K562 (cell line): Measurements from ENCODE around the gene PLEKHA8. TPM values are rescaled to one million over a fixed set of nuclear protein-coding genes. Genes with fewer than 3 reads are reported as not detected.

ENCODE experiments used
- ATAC-seq: fragments of 200-7000 bp; cut with Tn5 transposase; 3 replicates; pipeline ENCODE4 v1.9.1; 2020; ENCODE audit warnings: moderate library complexity
- BruUV-seq: library from RNA; stranded (reverse); fragments of 400-500 nt; replicated peaks from 2 replicates; lab custom pipeline; 2021; lab: Mats Ljungman, UMichigan
- CTCF ChIA-PET: fragments of 300-600 bp; formaldehyde crosslinking; extraction: SDS; loops from one replicate; lab custom pipeline; 2021; ENCODE audit warnings: low intra/inter-chr PET ratio; lab: Yijun Ruan, JAX
- POLR2A ChIA-PET: fragments of 300-600, 350-650 bp; sonication (Branson Sonifier 250); formaldehyde crosslinking; extraction: SDS; loops from one replicate; lab custom pipeline; 2021; ENCODE audit warnings: antibody characterized with exemption, inconsistent platforms; lab: Yijun Ruan, JAX
- DNase-seq, 4 experiments: peaks; one replicate each; pipeline versions ENCODE4 v3.0.0 to v3.0.0-alpha.2; 2011 to 2018; ENCODE audit warnings: low spot score in 3 of 4, mixed read lengths in 3 of 4; ENCODE audit errors: extremely low read depth in 1 of 4
- FAIRE-seq: peaks from 2 replicates; lab custom pipeline; 2011; peaks lifted over from hg19 to GRCh38; lab: Jason Lieb, UNC
- H2AFZ ChIP-seq: 2 replicates; pipeline ENCODE4 v1.6.0; 2011; ENCODE audit warnings: low read depth, low read length, control low read depth, inconsistent platforms
- H3K27ac ChIP-seq: fragments of 200-600 bp; 3 replicates; pipeline ENCODE4 v1.8.0; 2011; ENCODE audit warnings: low read depth, mild to moderate bottlenecking, control low read depth, inconsistent platforms, low read length, moderate library complexity, mixed read lengths; ENCODE audit errors: extremely low read depth
- H3K27me3 ChIP-seq, 2 experiments: fragments of 300-600 bp in 1 of 2; 2 replicates in 1 of 2; 3 replicates in 1 of 2; pipeline versions ENCODE4 v1.6.0 to v1.8.0; 2011; ENCODE audit warnings: inconsistent platforms in 2 of 2, low read length in 2 of 2, mild to moderate bottlenecking in 1 of 2, mixed read lengths in 1 of 2, moderate library complexity in 1 of 2; ENCODE audit not compliant: control insufficient read depth in 2 of 2, insufficient read depth in 2 of 2
- H3K36me3 ChIP-seq: fragments of 300-600 bp; 3 replicates; pipeline ENCODE4 v1.8.0; 2011; ENCODE audit warnings: mild to moderate bottlenecking, low read length, inconsistent platforms; ENCODE audit not compliant: control insufficient read depth, insufficient read depth
- H3K4me1 ChIP-seq, 2 experiments: fragments of 200-600 bp in 1 of 2; replicated peaks in 1 of 2; 2 replicates in 1 of 2; 3 replicates in 1 of 2; pipeline versions ENCODE4 v1.5.1 to v1.8.0; 2011; ENCODE audit warnings: inconsistent platforms in 2 of 2, low read length in 2 of 2, mild to moderate bottlenecking in 1 of 2, mixed read lengths in 1 of 2, moderate library complexity in 1 of 2; ENCODE audit not compliant: control insufficient read depth in 2 of 2, insufficient read depth in 2 of 2
- H3K4me2 ChIP-seq: 2 replicates; pipeline ENCODE4 v1.6.1; 2011; ENCODE audit warnings: low read length, control low read depth, inconsistent platforms, mixed read lengths; ENCODE audit not compliant: insufficient read depth
- H3K4me3 ChIP-seq: fragments of 200-600 bp; sonication (generic), shearing (Covaris generic); 2 replicates; pipeline ENCODE4 v1.5.1; 2016; ENCODE audit warnings: control low read depth, inconsistent platforms
- H3K79me2 ChIP-seq: fragments of 200-600 bp; 3 replicates; pipeline ENCODE4 v1.8.0; 2011; ENCODE audit warnings: low read length, inconsistent platforms; ENCODE audit not compliant: control insufficient read depth, insufficient read depth
- H3K9ac ChIP-seq, 2 experiments: 2 replicates each; pipeline versions ENCODE4 v1.6.0 to v1.6.1; 2011; ENCODE audit warnings: low read depth in 2 of 2, low read length in 2 of 2, control low read depth in 1 of 2, inconsistent platforms in 1 of 2, mild to moderate bottlenecking in 1 of 2, mixed read lengths in 1 of 2; ENCODE audit not compliant: insufficient read depth in 1 of 2
- H3K9me1 ChIP-seq: one replicate; pipeline ENCODE4 v1.6.0; 2011; ENCODE audit warnings: inconsistent platforms, mild to moderate bottlenecking, low read length, moderate library complexity; ENCODE audit not compliant: control insufficient read depth, insufficient read depth
- H3K9me3 ChIP-seq: replicated peaks from 2 replicates; pipeline ENCODE4 v1.5.1; 2011; ENCODE audit warnings: low read depth, low read length, inconsistent platforms; ENCODE audit not compliant: control insufficient read depth, insufficient read depth
- H4K20me1 ChIP-seq: replicated peaks from 2 replicates; pipeline ENCODE4 v1.6.1; 2011; ENCODE audit warnings: low read length, inconsistent platforms, mixed read lengths; ENCODE audit not compliant: control insufficient read depth, insufficient read depth
- CHAMP1 ChIP-seq: fragments of 450-650 bp; IDR thresholded peaks from 2 replicates; pipeline ENCODE4 v1.6.1; 2016; ENCODE audit warnings: mild to moderate bottlenecking
- HDAC3 ChIP-seq: fragments of 450-650 bp; IDR thresholded peaks from 2 replicates; pipeline ENCODE4 v1.6.1; 2018; ENCODE audit warnings: borderline replicate concordance, mild to moderate bottlenecking, moderate library complexity; ENCODE audit not compliant: partially characterized antibody
- HDAC8 ChIP-seq: fragments of 450-650 bp; IDR thresholded peaks from 2 replicates; pipeline ENCODE4 v1.6.1; 2016; ENCODE audit warnings: mild to moderate bottlenecking, missing genetic modification characterization, moderate library complexity, missing compliant biosample characterization
- MTA2 ChIP-seq: fragments of 450-650 bp; IDR thresholded peaks from 2 replicates; pipeline ENCODE4 v1.6.1; 2016; ENCODE audit warnings: low read depth
- SAFB ChIP-seq: fragments of 200-400 bp; formaldehyde crosslinking; IDR thresholded peaks from 2 replicates; pipeline ENCODE4 v1.6.1; 2017; ENCODE audit warnings: low read depth, low read length, borderline replicate concordance
- SLC30A9 ChIP-seq: fragments of 250-450 bp; sonication (Bioruptor Pico); IDR thresholded peaks from 2 replicates; pipeline ENCODE4 v1.8.0; 2022; ENCODE audit warnings: mild to moderate bottlenecking, moderate library complexity
- SMAD4 ChIP-seq: fragments of 250-450 bp; sonication (Bioruptor Pico); conservative IDR thresholded peaks from 2 replicates; pipeline ENCODE4 v1.8.0; 2021; ENCODE audit warnings: inconsistent platforms, mild to moderate bottlenecking, moderate library complexity
- SNRNP70 ChIP-seq: fragments of 200-400 bp; formaldehyde crosslinking; optimal IDR thresholded peaks from 2 replicates; pipeline ENCODE3; 2017; ENCODE audit warnings: low read depth, low read length
- SRSF1 ChIP-seq: fragments of 200-400 bp; formaldehyde crosslinking; IDR thresholded peaks from 2 replicates; pipeline ENCODE4 v1.6.1; 2017; ENCODE audit warnings: mild to moderate bottlenecking, low read depth, low read length, moderate library complexity
- SRSF9 ChIP-seq: fragments of 200-400 bp; formaldehyde crosslinking; IDR thresholded peaks from 2 replicates; pipeline ENCODE4 v1.6.1; 2017; ENCODE audit warnings: low read depth, low read length, borderline replicate concordance
- ZNF280A ChIP-seq: fragments of 450-650 bp; IDR thresholded peaks from 2 replicates; pipeline ENCODE4 v1.6.1; 2018; ENCODE audit warnings: mild to moderate bottlenecking, low read depth; ENCODE audit not compliant: partially characterized antibody
- ZNF507 ChIP-seq: conservative IDR thresholded peaks from 2 replicates; pipeline ENCODE4 v1.6.1; 2017; ENCODE audit warnings: missing genetic modification characterization, missing compliant biosample characterization
- ZNF75A ChIP-seq: fragments of 450-650 bp; formaldehyde crosslinking; IDR thresholded peaks from 2 replicates; pipeline ENCODE4 v1.4.0; 2020; ENCODE audit warnings: mild to moderate bottlenecking
- ZSCAN29 ChIP-seq: fragments of 450-650 bp; IDR thresholded peaks from 2 replicates; pipeline ENCODE4 v1.6.1; 2017
- WGBS: fragments of 100-300 bp; shearing (Covaris generic); methylation state at CpG from one replicate; pipeline ENCODE4 v1.1.6; 2016; ENCODE audit warnings: low coverage, mixed read lengths; ENCODE audit not compliant: insufficient coverage; ENCODE audit errors: missing lambda C conversion rate; 5-methylcytosine and 5-hydroxymethylcytosine counted together
- in situ Hi-C: fragments of 300-500 bp; cut with MboI; formaldehyde crosslinking; loops from 4 replicates; pipeline ENCODE4 v1.15.0; 2018; ENCODE audit warnings: inconsistent platforms, mixed read lengths
- intact Hi-C: fragments of 100-400 bp; cut with micrococcal nuclease; formaldehyde crosslinking; loops from 2 replicates; pipeline ENCODE4 v1.14.2; 2022
- polyA plus RNA-seq, 8 experiments: library from polyadenylated mRNA; depleted of rRNA in 4 of 8; stranded (reverse) in 5 of 8; unstranded in 3 of 8; fragments of >200 nt; fragmentation: Nextera tagmentation in 2 of 8; fragmentation: Illumina TruSeq in 1 of 8; extraction: Ambion mirVana in 2 of 8; extraction: Trizol in 1 of 8; gene quantifications; 2 replicates each; pipeline versions ENCODE4 v1.2.1 to v1.2.3, GENCODE V29; 2011 to 2014; ENCODE audit warnings: inconsistent platforms in 1 of 8, missing spikeins in 1 of 8
- total RNA-seq, 7 experiments: library from RNA; depleted of rRNA in 6 of 7; stranded (reverse); fragments of >200 nt in 6 of 7; fragmentation: Illumina TruSeq in 2 of 7; extraction: Trizol in 2 of 7; gene quantifications; 2 replicates each; pipeline versions ENCODE4 v1.2.1 to v1.2.3, GENCODE V29; 2011 to 2021; ENCODE audit warnings: low replicate concordance in 1 of 7

The PLEKHA8 gene
- total and polyA plus RNA-seq, 9 of the 15 experiments (the other 6 are each of a cell fraction or from before 2014, with no cell fraction given) = 3.2 to 16.3 (median 11.8) TPM

- no peak overlapping the region for H2AFZ ChIP-seq
- TF ChIP-seq ZNF75A (CRISPR knock-in tag) = no peak
- no peak for TF ChIP-seq ZNF507
- no peak for TF ChIP-seq SRSF9
- no peak for TF ChIP-seq ZSCAN29
- TF ChIP-seq SRSF1 = no peak
- no peak for TF ChIP-seq SNRNP70
- no peak for TF ChIP-seq SMAD4
- TF ChIP-seq CHAMP1 = no peak
- no peak for TF ChIP-seq ZNF280A
- no peak for TF ChIP-seq MTA2
- TF ChIP-seq HDAC8 (tag) = no peak
- no peak for TF ChIP-seq SAFB
- no peak for TF ChIP-seq SLC30A9 (CRISPR knock-in tag)
- no peak for TF ChIP-seq HDAC3
- H3K9me1 ChIP-seq = no peaks in the 10 kb centered on the region
- ATAC-seq (no peak), DNase-seq (no peak), FAIRE-seq (no peak)
- ChIA-PET POLR2A (no interaction called here), CTCF (no interaction called here)
- no peaks in the 10 kb centered on the region for H3K27me3 ChIP-seq
- no peaks in the 10 kb centered on the region for H3K4me1 ChIP-seq
- peaks cover 16% of the 10 kb centered on the region; the same call in 1 of the 3 replicates for H3K36me3 ChIP-seq
- BruUV-seq = no TSS peak
- no peaks in the 10 kb centered on the region for H4K20me1 ChIP-seq
- no peak overlapping the region for H3K4me3 ChIP-seq
- no peak overlapping the region for H3K9ac ChIP-seq
- no peaks in the 10 kb centered on the region for H3K79me2 ChIP-seq
- WGBS = 100% methylated on average over 1 of the region's 1 CpG
- H3K9me3 ChIP-seq = no peaks in the 10 kb centered on the region
- intact Hi-C loops (loop anchor here (10.0 kb wide), 1 partner anchor 1142 kb away; no protein-coding TSS in a partner anchor), in situ Hi-C loops (loop anchor here (10.0 kb wide), 1 partner anchor 432 kb away; no protein-coding TSS in a partner anchor)
- H3K4me2 ChIP-seq = no peak overlapping the region
- H3K27ac ChIP-seq = no peak overlapping the region
Measured at GRCh38 chr7:30066687-30067086, 38.5 kb downstream of the PLEKHA8 start.
